HepG2 (cell line): Measurements from ENCODE around the gene FOXP3. TPM values are rescaled to one million over a fixed set of nuclear protein-coding genes. Genes with fewer than 3 reads are reported as not detected.

ENCODE experiments used
- ARID5B ChIP-seq: IDR thresholded peaks from 2 replicates; pipeline ENCODE4 v1.4.0; 2020; ENCODE audit warnings: mild to moderate bottlenecking, missing genetic modification reagents
- CAMTA2 ChIP-seq: sonication (generic); formaldehyde crosslinking; IDR thresholded peaks from 2 replicates; pipeline ENCODE4 v1.4.0; 2020; ENCODE audit warnings: mild to moderate bottlenecking, missing genetic modification reagents, borderline replicate concordance
- NFE2 ChIP-seq: sonication (generic); formaldehyde crosslinking; IDR thresholded peaks from 2 replicates; pipeline ENCODE4 v1.4.0; 2020; ENCODE audit warnings: missing genetic modification reagents
- RAD21 ChIP-seq: fragments of 450-650 bp; formaldehyde crosslinking; IDR thresholded peaks from 2 replicates; pipeline ENCODE4 v1.5.0; 2020; ENCODE audit warnings: mild to moderate bottlenecking
- ZHX2 ChIP-seq, 2 experiments: sonication (generic) in 1 of 2; formaldehyde crosslinking in 1 of 2; IDR thresholded peaks; 2 replicates each; pipeline versions ENCODE4 v1.6.1 to v1.9.0; 2014 to 2022; ENCODE audit warnings: antibody characterized with exemption in 1 of 2, borderline replicate concordance in 1 of 2, inconsistent platforms in 1 of 2, low read depth in 1 of 2, missing genetic modification reagents in 1 of 2
- polyA plus RNA-seq, 8 experiments: library from polyadenylated mRNA; depleted of rRNA in 3 of 8; stranded (reverse) in 7 of 8; unstranded in 1 of 8; fragments of >200 nt; fragmentation: Illumina TruSeq in 4 of 8; extraction: Trizol in 4 of 8; gene quantifications; 2 replicates each; pipeline versions ENCODE4 v1.2.1 to v1.2.3, GENCODE V29; 2011 to 2016; ENCODE audit warnings: low read depth in 4 of 8, missing spikeins in 1 of 8, mixed read lengths in 1 of 8; ENCODE audit not compliant: insufficient read depth in 1 of 8
- total RNA-seq, 5 experiments: library from RNA; depleted of rRNA; stranded (reverse); fragments of >200 nt; fragmentation: Illumina TruSeq; extraction: Trizol; gene quantifications; 2 replicates each; pipeline ENCODE4 v1.2.3, GENCODE V29; 2016; ENCODE audit warnings: low read depth in 1 of 5
- TF ChIP-seq, protein P1 (sequence below): sonication (generic); formaldehyde crosslinking; IDR thresholded peaks from 2 replicates; pipeline ENCODE4 v1.4.0; 2020; ENCODE audit warnings: low read depth, missing genetic modification reagents

The FOXP3 gene
- total and polyA plus RNA-seq, 2 of the 13 experiments (the other 11 are each of a cell fraction or from before 2014, with no cell fraction given) = 0.04 TPM; not detected in 1

- TF ChIP-seq ZHX2 (IDR thresholded peaks at IDR 0.05; ENCODE audit: low read depth) (peak; percentile 77; the same call in 1 of the 2 replicates), ZHX2 (CRISPR knock-in tag; IDR thresholded peaks at IDR 0.05; ENCODE audit: borderline replicate concordance) (no peak), NFE2 (CRISPR knock-in tag) (no peak), CAMTA2 (no peak), ARID5B (CRISPR knock-in tag) (no peak), RAD21 (CRISPR knock-in tag) (peak; percentile 20; the same call in 1 of the 2 replicates)
- TF ChIP-seq, protein P1, sequence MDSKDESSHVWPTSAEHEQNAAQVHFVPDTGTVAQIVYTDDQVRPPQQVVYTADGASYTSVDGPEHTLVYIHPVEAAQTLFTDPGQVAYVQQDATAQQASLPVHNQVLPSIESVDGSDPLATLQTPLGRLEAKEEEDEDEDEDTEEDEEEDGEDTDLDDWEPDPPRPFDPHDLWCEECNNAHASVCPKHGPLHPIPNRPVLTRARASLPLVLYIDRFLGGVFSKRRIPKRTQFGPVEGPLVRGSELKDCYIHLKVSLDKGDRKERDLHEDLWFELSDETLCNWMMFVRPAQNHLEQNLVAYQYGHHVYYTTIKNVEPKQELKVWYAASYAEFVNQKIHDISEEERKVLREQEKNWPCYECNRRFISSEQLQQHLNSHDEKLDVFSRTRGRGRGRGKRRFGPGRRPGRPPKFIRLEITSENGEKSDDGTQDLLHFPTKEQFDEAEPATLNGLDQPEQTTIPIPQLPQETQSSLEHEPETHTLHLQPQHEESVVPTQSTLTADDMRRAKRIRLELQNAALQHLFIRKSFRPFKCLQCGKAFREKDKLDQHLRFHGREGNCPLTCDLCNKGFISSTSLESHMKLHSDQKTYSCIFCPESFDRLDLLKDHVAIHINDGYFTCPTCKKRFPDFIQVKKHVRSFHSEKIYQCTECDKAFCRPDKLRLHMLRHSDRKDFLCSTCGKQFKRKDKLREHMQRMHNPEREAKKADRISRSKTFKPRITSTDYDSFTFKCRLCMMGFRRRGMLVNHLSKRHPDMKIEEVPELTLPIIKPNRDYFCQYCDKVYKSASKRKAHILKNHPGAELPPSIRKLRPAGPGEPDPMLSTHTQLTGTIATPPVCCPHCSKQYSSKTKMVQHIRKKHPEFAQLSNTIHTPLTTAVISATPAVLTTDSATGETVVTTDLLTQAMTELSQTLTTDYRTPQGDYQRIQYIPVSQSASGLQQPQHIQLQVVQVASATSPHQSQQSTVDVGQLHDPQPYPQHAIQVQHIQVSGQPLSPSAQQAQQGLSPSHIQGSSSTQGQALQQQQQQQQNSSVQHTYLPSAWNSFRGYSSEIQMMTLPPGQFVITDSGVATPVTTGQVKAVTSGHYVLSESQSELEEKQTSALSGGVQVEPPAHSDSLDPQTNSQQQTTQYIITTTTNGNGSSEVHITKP = no peak
- TF ChIP-seq, all 625 proteins: peak for 19
Measured at GRCh38 chrX:49269767-49270248, 5.3 kb upstream of the FOXP3 start, which contains the start of gene PPP1R3F (continued).
